NCI-H2227 treated with DMSO at 0.1 percent for 48 hours (cell line): ENCODE data around the gene UBL5.

Experiments used
- DNase-seq: peaks from one replicate; lab custom pipeline; 2025; lab: John Stamatoyannopoulos, UW

The UBL5 gene

DNA sequence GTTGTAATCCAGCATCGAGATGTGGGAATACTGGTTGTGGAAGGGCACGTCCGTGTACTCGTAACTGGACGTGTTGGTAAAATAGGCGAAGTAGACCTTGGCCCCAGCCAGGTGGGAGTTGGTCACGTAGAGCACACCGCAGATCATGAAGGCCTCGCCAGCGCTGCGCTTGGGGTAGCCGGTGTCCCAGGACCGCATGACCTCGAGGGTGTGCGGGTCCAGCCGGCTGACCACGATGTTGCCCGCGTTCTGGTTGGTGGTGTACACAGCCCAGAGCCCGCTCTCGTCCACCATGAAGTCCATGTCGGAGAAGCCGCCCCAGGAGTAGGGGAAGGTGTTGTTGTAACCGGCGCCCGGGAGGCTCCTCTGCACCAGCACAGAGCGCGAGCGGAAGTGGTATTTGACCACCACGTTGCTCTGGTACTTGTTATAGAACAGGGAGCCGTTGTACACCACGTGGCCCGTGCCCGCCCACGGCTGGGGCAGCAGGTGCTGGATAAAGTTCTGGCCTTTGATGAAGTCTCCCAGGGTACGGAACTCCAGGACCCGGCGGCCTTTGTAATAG lies 26.6 kb downstream of the UBL5 start:
- no peak for DNase-seq

DNA sequence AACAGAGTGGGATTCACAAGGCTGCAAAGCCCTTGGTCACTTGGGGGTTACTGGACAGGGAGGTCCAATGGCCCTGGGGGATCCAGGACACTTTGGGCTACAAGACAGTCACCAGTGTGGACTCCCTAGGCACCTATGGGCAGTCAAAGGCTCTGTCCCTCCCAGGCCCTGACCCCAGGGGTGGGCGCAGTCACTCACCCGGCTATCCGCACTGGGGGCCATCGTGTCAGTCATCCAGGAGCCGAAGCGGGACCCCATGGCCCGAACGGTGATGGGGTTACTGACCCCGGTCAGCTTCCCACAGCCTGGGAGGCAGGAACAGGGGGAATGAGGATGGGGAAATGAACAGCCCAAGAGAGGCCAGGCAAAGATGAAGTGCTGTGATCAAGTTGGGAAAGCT lies 28.9 kb downstream of the UBL5 start:
- no peak for DNase-seq

DNA sequence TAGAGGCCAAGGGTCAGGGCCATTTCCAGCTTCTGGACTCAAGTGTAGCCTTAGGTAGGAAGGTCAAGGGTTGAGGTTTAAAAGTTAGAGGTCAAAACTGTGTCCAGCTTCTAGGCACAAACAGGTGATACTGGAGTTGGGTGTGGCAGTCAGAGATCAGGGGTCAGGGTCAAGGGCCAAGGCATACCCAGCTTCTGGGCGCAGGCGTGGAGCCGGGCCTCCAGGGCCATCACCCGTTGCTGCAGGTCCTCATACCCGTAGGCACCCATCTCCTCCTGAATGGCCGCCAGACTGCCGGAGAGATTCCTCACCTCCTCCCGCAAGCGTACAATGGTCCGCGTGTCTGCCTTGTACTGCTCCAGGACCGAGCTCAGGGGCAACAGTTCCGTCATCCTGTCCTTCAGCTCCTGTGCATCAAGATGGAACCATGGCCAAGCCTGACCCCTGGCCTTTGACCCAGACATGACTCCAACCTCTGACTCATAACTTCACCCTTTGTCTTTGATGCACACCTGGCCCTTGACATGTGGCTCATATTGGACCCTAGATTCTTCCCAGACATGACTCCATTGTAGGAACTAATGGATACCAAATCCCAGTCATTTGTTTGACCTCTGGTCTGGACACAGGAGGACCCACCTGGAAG lies 29.5 kb downstream of the UBL5 start:
- no peak for DNase-seq

DNA sequence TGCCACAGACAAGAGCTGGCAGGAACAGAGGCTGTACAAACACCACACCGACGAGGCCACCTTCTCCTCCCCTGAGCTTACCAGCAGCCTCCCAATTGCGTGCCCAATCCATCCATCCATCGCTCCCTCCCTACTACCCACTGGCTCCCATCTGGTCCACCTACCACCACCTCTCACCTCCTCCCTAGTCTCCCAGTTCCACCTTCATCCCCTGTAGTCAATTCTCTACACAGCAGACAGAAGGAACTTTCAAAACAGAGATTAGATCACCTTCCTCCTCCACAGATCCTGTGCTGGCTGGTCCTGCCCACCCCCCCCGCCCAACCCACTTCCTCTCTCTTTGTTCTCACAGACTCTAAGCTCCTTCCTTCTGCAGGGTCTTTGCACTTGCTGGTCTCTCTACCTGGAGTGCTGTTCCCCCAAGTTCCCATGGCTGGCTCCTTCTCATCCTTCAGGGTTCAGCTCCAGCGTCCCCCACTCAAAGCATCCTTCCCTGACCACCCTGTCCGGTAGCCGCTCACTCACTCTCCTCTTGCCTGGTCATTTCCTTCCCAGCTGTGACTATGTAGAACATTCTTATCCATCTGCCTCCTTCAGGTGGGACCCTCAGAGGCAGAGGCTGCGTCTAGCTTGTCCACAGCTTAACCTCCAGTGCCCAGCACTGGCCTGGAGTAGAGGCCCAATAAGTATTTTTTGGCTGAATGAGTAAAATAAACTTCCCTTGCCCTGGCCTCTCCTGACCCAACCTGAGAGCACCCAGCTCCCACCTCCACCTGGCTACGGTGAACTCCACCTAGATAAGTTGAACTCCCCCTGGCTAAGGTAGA lies 30.4 kb downstream of the UBL5 start:
- DNase-seq = no peak

DNA sequence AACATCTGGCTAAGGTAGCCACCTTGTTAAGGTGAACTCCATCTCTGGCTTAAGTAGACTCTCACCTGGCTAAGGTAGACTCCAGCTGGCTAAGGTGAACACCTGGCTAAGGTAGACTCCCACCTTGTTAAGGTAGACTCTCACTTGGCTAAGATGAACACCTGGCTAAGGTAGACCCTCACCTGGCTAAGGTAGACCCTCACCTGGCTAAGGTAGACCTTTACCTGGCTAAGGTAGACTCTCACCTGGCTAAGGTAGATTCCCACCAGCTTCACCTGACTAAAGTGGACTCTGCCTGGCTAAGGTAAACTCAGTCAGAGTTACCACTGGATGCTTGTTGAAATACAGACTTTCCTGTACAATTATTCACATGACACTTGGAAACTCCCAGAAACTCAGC lies 31.0 kb downstream of the UBL5 start:
- no peak for DNase-seq

DNA sequence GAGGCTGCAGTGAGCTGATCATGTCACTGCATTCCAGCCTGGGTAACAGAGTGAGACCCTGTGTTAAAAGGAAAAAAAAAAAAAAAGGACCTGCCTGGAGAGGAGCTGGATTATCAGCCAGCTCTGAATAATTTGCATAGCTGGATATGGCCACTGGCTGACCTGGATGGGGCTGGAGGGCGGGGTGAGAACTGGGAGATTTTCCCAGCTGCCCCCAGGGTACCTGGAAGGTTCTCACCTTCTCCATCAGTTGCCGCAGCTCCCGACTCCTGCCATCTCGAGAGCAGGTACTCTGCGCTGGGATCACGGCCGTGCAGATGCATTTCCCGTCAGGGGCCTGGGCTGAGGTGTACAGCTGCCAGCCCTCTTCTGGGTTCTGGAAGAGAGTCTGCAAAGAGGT lies 32.7 kb downstream of the UBL5 start:
- DNase-seq = no peak

DNA sequence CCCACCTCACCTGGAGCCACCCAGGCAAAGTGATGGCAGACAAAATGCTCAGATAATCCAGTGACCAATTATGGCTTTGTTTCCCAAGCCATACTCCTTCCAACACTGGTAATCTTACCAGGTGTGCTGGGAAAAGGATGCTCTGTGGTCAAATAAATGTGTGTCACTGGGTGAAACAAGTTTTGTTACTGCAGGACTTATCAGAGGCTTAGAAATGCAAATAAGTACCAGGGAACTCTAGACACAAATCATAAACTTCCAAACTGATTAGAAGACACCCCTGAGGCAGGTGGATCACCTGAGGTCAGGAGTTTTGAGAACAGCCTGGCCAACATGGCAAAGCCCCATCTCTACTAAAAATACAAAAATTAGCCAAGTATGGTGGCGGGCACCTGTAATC lies 33.8 kb downstream of the UBL5 start:
- DNase-seq = no peak

DNA sequence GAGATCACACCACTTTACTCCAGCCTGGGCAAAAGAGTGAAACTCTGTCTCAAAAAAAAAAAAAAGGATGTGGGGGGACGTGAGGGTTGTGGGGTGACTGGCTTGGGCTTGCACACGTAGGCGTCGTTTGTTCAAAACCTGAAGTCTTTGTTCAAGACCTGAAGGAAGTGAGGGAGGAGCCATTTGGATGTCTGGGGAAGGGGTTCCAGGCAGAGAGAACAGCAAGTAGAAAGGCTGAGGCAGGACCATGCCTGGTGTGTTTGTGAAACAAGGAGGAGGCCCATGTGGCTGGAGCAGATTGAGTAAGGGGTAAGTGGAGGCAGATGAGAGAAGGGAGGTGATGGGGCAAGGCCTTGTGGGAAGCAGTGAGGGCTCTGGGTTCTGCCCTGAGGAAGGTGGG lies 35.2 kb downstream of the UBL5 start:
- DNase-seq = no peak

DNA sequence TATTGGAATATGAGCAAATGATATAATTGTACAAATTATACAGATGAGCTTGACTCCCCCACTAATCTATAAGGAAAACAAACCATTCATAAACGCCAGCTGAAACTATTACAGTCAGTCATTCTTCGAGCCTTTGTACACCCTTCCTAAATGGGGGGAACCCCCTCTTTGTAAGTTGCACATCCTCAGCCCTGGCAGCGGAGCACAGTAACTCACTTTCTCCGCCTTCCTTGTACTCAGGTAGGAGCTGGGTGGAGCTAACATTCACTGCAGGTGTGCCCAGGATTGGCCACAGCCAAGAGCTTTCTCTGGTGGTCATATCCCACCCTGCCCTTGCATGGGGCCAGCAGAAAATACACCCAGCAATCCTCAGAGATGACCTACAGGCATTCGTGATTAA lies 36.0 kb downstream of the UBL5 start:
- DNase-seq = no peak

DNA sequence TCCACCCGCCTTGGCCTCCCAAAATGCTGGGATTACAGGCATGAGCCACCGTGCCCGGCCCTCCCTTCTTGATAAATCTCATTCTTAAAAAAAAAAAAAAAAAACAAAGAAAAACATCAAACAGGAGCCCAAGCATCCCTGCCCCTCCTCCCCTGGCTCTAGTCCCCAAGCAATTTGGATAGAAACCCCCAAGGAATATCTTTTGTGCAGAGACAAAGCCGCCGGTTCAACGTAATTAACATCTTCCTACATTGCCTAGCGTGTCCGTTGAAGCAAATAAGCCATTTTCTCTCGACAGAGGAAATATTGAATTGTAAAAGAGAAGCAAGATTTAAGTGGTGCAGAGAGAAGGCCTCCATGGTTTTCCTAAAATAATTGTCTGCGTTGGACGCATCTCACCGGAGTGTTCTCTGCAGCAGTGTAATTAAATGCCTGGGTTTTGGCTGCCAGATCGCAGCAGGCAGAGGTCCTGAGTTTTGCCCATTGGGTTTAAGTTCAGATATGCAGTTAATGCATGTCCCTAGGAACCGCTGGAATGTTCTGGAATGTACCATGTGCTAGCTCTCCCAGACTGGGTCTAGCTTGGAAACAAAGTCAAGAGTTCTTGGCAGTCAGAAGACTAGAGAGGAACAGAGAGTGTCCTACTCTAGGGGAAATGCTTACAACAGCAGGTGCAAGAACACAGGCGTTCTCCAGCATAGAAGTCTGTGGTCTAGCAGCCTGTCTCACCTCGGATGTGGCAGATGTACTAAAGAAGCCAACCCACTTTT lies 38.2 kb downstream of the UBL5 start:
- DNase-seq = peak; percentile 69

DNA sequence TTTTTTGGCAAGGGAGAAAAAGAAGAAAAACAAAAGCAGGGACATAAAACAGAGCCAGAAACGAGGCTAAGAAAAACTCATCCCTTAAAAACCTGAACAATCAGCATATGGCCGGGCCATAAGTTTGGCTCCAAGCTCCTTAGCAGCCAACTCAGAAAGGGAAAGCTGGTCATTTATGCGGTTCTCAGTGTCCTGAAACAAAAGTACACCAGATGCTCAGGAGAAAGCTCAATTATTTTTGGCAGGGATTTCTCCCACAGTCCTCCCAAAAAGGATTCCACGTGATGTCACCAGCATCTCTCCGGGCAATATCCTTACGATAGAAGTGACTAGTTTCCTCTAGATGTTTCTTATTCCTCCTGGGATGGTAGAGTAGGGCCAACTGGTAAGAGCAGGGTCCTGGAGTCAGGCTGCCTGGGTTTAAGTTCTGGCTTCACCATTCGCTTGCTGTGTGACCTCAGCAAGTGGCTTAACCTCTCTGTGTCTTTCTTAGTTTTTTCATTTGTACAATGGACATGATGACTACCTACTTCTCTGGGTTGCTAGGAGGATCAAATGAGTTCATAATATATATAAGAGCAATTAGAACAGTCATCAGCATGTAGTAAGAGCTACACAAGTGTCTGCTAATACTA lies 41.4 kb downstream of the UBL5 start:
- no peak for DNase-seq

DNA sequence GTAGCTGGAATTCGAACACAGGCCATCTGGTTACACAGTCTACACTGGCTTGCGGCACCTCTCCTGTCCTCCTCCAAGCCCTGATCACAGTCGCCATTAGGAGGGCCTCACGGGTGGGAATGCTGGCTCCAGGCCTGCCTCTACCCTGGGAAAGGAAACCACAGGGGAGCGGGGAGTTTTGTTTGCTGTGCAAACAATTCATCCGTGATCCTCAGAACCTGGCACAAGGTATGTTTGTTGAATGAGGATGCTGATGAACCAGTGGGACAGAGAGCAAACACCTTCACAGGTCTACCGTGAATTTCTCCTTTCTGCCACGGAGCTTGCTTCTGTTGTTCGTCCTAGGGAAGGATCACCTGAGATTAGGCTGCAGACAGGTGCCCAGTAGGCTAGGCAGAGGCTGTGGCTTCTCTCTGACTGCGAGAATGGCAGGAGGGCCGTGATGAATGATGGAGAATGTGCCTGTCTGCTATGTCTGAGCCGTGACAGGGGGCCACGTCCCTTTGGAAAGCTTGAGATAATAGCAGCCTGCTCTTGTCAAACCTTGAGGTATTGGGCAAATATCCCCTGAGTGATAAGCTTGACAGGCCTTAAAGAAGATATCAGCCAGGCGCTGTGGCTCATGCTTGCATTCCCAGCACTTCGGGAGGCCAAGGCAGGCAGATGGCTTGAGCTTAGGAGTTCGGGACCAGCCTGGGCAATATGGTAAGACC lies 44.1 kb downstream of the UBL5 start:
- DNase-seq = no peak

DNA sequence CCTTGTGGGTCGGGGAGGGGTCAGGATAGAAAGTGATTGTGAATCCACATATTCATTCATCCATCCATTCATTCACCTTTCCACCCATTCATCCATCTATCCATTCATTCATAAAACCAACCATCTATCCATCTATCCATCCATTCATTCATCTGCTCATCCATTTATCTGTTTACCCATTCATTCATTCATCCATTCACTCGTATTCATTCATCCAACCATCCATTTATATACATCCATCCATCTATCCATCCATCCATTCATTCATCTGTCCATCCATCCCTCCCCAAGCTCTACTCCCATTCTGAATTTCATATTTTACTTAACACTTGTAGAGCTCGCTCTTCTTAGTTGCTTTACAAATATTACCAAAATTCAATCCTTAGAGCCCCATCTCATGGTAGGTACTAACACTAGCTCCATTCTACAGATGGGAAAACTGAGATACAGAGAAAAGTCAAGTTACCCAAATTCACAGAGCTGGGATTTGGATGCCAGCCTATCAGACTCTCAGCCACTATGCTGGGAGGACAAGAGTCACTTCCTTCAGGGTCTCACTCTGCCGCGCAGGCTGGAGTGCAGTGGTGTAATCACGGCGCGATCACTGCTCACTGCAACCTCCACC lies 45.0 kb downstream of the UBL5 start:
- DNase-seq = no peak

DNA sequence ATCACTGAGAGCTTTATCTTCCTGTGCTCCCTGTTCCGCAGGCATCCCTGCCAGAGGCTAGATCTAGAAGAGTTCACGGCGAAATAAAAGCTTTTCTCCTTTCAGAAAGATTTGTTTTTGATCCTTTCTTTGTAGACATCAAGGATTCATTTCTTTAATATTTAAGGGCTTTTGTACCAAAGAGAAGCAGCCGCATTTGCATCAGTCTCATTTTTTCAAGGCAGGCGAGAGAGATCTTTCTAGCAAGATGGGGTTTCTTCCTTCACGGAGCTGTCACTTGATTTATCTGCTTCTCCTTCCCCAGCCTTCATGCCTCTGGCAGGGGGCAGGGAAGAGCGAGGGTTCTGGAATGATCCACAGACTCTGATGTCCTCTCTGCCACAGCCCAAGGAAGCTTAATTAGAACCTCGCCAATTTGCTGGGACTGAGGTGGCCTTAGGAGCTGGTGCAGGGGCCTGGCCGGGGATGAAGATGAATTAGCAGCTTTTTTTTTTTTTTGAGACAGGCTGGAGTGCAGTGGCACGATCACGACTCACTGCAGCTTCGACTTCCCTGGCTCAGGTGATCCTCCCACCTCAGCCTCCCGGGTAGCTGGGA lies 47.4 kb downstream of the UBL5 start:
- DNase-seq = no peak

DNA sequence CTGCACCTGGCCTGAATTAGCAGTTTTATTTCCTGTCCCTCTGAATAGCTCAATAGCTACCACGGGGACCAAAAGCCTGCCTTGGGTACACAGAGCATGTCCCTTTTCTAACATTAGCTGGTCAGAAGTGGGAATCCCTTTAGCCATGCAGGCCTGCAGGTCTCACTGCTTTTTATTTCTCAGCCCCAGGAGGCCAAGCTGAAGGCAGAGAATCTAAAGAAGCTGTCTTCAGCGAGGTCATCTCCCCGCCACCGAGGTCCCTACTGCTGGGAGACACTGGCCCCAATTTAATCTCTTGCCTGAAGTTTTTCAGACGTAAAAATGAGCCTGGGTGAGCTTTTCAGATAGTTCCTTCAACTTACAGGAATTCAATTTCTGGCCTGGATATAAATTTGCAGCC lies 48.1 kb downstream of the UBL5 start:
- DNase-seq = no peak

DNA sequence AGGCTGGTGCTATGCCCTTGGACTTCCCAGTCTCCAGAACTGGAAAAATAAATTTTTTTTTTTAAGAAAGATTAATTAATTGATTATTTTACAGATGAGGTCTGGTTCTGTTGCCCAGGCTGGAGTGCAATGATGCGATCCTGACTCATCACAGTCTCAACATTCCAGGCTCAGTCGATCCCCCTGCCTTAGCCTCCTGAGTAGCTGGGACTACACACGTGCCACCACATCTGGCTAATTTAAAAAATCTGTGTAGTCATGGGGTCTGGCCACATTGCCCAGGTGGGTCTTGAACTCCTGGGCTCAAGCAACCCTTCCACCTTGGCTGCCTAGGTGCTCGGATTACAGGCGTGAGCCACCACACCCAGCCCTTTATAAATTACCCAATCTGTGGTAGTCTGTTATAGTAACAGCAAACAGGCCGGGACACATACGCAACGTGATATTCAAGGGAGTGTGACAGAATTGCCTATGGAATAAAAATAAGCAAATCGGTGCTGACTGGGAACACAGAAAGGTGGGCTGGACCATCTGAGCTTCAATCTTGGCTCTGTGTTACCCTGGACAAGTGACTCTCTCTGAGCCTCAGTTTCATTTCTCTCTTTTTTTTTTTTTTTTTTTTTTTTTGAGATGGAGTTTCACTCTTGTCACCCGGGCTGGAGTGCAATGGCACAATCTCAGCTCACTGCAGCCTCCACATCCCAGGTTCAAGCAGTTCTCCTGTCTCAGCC lies 50.2 kb downstream of the UBL5 start:
- no peak for DNase-seq

DNA sequence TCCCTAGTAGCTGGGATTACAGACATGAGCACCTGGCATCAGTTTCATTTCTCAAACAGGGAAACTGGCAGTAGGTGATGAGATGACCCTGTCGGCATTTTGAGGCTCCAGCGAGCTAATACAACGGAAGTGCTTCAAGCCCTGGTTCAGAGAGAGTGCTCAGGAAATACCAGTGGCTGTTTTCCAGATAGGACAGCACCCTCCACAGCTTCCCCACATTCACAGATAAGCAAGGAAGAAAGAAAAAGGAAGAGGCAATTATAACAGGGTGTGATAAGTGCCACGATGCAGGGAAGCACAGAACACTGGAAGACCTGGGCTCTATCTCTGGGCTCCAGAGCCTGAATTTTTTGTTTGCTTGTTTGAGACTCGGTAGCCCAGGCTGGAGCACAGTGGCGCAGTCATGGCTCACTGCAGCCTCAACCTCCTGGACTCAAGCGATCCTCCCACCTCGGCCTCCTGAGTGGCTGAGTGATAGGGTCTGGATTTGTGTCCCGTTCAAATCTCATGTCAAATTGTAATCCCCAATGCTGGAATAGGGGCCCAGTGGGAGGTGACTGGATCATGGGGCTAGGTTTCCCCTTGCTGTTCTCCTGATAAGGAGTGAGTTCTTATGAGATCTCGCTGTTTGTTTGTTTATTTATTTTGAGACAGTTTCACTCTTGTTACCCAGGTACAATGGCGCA lies 50.9 kb downstream of the UBL5 start:
- DNase-seq = no peak
